Ishikawa (cell line): ENCODE data around the gene ENPP5.

ENCODE experiments used
- CEBPB ChIP-seq: IDR thresholded peaks from 2 replicates; pipeline ENCODE4 v1.6.1; 2012
- CREB1 ChIP-seq: IDR thresholded peaks from 2 replicates; pipeline ENCODE4 v1.6.1; 2012; ENCODE audit warnings: low read depth
- EGR1 ChIP-seq: IDR thresholded peaks from 2 replicates; pipeline ENCODE4 v1.6.1; 2012
- EP300 ChIP-seq: IDR thresholded peaks from 2 replicates; pipeline ENCODE4 v1.6.1; 2012; ENCODE audit warnings: borderline replicate concordance
- FOXM1 ChIP-seq: IDR thresholded peaks from 2 replicates; pipeline ENCODE4 v1.6.1; 2012; ENCODE audit warnings: low read depth, borderline replicate concordance
- MAX ChIP-seq: IDR thresholded peaks from 2 replicates; pipeline ENCODE4 v1.6.1; 2012
- NFIC ChIP-seq: IDR thresholded peaks from 2 replicates; pipeline ENCODE4 v1.6.1; 2012
- RAD21 ChIP-seq: IDR thresholded peaks from 2 replicates; pipeline ENCODE4 v1.6.1; 2012; ENCODE audit warnings: low read depth
- REST ChIP-seq: IDR thresholded peaks from 2 replicates; pipeline ENCODE4 v1.6.1; 2012; ENCODE audit warnings: low read depth, mild to moderate bottlenecking
- TAF1 ChIP-seq: IDR thresholded peaks from 2 replicates; pipeline ENCODE4 v1.6.1; 2012; ENCODE audit warnings: low read depth, mild to moderate bottlenecking
- TCF12 ChIP-seq: IDR thresholded peaks from 2 replicates; pipeline ENCODE4 v1.6.1; 2012; ENCODE audit warnings: low read depth
- TEAD4 ChIP-seq: IDR thresholded peaks from 2 replicates; pipeline ENCODE4 v1.6.1; 2012
- USF1 ChIP-seq: IDR thresholded peaks from 2 replicates; pipeline ENCODE4 v1.6.1; 2012
- YY1 ChIP-seq: IDR thresholded peaks from 2 replicates; pipeline ENCODE4 v1.6.1; 2012; ENCODE audit warnings: low read depth
- ZBTB7A ChIP-seq: IDR thresholded peaks from 2 replicates; pipeline ENCODE4 v1.6.1; 2012; ENCODE audit warnings: low read depth

ENPP5 gene

GRCh38 chr6:46216879-46217278 lies 46.1 kb upstream of the ENPP5 start:
- no peak for TF ChIP-seq TAF1
- no peak for TF ChIP-seq NFIC
- TF ChIP-seq CEBPB = no peak
- no peak for TF ChIP-seq USF1
- no peak for TF ChIP-seq TEAD4

- TF ChIP-seq ZBTB7A (no peak), TAF1 (no peak)
Observed at GRCh38 chr6:46215777-46216176, 45.0 kb upstream of the ENPP5 start.

- TF ChIP-seq YY1 (no peak), MAX (no peak), RAD21 (no peak), ZBTB7A (no peak), NFIC (no peak), USF1 (no peak), CEBPB (no peak), TEAD4 (no peak), CREB1 (no peak), EP300 (no peak), REST (no peak), EGR1 (no peak)
Observed at GRCh38 chr6:46215213-46215612, 44.4 kb upstream of the ENPP5 start.

- TF ChIP-seq FOXM1 (no peak), YY1 (no peak), TEAD4 (no peak), NFIC (no peak), TCF12 (no peak)
Observed at GRCh38 chr6:46211917-46212316, 41.1 kb upstream of the ENPP5 start.

- TF ChIP-seq REST (no peak), ZBTB7A (no peak)
Observed at GRCh38 chr6:46210294-46210693, 39.5 kb upstream of the ENPP5 start.

GRCh38 chr6:46208303-46208702 lies 37.5 kb upstream of the ENPP5 start:
- TF ChIP-seq CREB1 (no peak), YY1 (no peak), CEBPB (no peak), NFIC (no peak), ZBTB7A (no peak), TCF12 (no peak), RAD21 (no peak), USF1 (no peak), EP300 (no peak), FOXM1 (no peak), REST (no peak), TAF1 (no peak), MAX (no peak), TEAD4 (no peak), EGR1 (no peak)
